Measurements from ENCODE around the gene MYO16.

The MYO16 gene

DNA sequence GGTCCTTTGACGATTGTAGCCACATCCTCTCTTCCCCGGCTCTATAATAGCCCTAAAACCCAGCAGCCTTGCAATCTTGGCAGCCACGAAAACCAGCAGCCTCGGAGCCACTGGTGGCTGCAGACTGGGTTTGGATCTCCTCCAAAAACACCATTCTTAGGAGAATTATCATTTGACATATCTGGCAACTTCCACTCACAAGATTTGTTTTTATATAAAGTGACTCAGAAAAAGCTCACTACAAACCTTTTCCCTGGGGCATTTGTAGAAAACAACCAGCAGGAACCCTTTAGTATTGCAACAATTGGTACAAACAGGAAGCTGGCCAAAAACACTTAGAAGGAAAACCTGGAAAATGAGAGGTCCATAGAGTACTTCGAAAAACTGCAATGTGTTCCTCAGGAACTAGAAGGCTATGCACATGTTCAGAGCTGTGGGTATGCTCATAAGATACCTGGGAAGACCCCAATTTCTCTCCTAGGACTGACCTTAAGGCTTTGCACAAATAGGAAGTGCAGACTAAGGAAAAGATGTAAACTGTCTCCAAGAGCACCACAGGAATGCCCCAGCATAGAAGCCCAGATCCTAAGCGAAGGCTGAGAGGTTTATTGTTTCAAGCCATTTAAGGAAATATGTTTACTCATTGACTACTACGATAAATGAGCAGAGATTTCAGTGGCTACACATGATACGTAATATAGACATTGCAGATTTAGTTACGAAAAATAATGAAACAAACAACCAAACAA, 71.2 kb downstream of the MYO16 start:
- ATAC-seq (ENCODE audit: low read depth) (peak; percentile 40; the same call in 2 of the 3 replicates), DNase-seq (ENCODE audit: low spot score) (no peak)
- Histone ChIP-seq H3K9me3 (ENCODE audit: severe bottlenecking) (no peaks in the 10 kb centered on the region), H3K27ac (ENCODE audit: poor library complexity, severe bottlenecking) (no peak overlapping the region), H3K4me3 (ENCODE audit: severe bottlenecking) (no peak overlapping the region), H3K36me3 (ENCODE audit: low read depth) (no peaks in the 10 kb centered on the region), H3K27me3 (ENCODE audit: insufficient read depth, poor library complexity, severe bottlenecking) (peaks cover 7% of the 10 kb centered on the region), H3K4me1 (ENCODE audit: insufficient read depth, poor library complexity, severe bottlenecking) (no peaks in the 10 kb centered on the region)
- TF ChIP-seq, protein P1, sequence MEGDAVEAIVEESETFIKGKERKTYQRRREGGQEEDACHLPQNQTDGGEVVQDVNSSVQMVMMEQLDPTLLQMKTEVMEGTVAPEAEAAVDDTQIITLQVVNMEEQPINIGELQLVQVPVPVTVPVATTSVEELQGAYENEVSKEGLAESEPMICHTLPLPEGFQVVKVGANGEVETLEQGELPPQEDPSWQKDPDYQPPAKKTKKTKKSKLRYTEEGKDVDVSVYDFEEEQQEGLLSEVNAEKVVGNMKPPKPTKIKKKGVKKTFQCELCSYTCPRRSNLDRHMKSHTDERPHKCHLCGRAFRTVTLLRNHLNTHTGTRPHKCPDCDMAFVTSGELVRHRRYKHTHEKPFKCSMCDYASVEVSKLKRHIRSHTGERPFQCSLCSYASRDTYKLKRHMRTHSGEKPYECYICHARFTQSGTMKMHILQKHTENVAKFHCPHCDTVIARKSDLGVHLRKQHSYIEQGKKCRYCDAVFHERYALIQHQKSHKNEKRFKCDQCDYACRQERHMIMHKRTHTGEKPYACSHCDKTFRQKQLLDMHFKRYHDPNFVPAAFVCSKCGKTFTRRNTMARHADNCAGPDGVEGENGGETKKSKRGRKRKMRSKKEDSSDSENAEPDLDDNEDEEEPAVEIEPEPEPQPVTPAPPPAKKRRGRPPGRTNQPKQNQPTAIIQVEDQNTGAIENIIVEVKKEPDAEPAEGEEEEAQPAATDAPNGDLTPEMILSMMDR (IDR thresholded peaks at IDR 0.05; ENCODE audit: poor library complexity, severe bottlenecking), result no peak

DNA sequence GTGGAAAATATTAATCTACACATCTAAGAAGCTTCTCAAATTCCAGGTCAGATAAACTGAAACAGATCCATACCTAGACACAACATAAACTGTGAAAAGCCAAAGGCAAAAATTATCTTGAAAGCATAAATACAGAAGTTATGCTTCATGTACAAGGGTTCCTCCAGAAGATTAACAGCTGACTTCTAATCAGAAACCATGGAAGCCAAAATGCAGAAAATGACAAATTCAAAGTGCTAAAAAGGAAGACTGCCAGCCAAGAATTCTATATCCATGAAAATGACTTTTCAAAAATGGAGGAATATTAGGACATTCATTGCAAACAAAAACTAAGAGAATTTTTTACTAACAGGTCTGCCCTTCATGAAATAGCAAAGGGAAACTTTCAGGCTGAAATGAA, 72.8 kb downstream of the MYO16 start:
- peaks cover 5% of the 10 kb centered on the region for H3K27me3 ChIP-seq (ENCODE audit: insufficient read depth, poor library complexity, severe bottlenecking)
- no peaks in the 10 kb centered on the region for H3K36me3 ChIP-seq (ENCODE audit: low read depth)
- TF ChIP-seq, protein P1 (IDR thresholded peaks at IDR 0.05; ENCODE audit: poor library complexity, severe bottlenecking), result no peak
- H3K4me3 ChIP-seq (ENCODE audit: severe bottlenecking), result no peak overlapping the region
- no peaks in the 10 kb centered on the region for H3K4me1 ChIP-seq (ENCODE audit: insufficient read depth, poor library complexity, severe bottlenecking)
- DNase-seq (ENCODE audit: low spot score), result no peak
- H3K27ac ChIP-seq (ENCODE audit: poor library complexity, severe bottlenecking), result no peak overlapping the region
- ATAC-seq (ENCODE audit: low read depth), result no peak
- H3K9me3 ChIP-seq (ENCODE audit: severe bottlenecking), result no peaks in the 10 kb centered on the region

DNA sequence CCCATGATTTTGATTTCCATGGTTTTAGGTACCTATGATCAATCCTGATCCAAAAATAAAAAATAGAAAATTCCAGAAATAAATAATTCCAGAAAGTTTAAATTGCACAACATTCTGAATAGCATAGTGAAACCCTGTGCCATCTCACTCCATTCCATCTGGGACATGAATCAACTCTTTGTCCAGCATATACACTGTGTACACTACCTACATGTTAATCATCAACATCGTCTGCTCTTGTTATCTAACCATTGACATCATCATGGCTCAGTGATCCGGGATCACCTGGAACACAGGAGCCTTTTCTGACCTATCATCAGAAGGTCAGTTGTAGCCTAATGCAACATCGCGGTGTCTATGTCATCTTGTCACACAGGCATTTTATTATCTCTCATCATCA, 75.6 kb downstream of the MYO16 start:
- Histone ChIP-seq H3K36me3 (ENCODE audit: low read depth) (no peaks in the 10 kb centered on the region), H3K9me3 (ENCODE audit: severe bottlenecking) (no peaks in the 10 kb centered on the region), H3K27ac (ENCODE audit: poor library complexity, severe bottlenecking) (no peak overlapping the region), H3K4me1 (ENCODE audit: insufficient read depth, poor library complexity, severe bottlenecking) (no peaks in the 10 kb centered on the region), H3K27me3 (ENCODE audit: insufficient read depth, poor library complexity, severe bottlenecking) (peaks cover 14% of the 10 kb centered on the region), H3K4me3 (ENCODE audit: severe bottlenecking) (no peak overlapping the region)
- ATAC-seq (ENCODE audit: low read depth) (no peak), DNase-seq (ENCODE audit: low spot score) (no peak)
- TF ChIP-seq, protein P1 (IDR thresholded peaks at IDR 0.05; ENCODE audit: poor library complexity, severe bottlenecking), result no peak

DNA sequence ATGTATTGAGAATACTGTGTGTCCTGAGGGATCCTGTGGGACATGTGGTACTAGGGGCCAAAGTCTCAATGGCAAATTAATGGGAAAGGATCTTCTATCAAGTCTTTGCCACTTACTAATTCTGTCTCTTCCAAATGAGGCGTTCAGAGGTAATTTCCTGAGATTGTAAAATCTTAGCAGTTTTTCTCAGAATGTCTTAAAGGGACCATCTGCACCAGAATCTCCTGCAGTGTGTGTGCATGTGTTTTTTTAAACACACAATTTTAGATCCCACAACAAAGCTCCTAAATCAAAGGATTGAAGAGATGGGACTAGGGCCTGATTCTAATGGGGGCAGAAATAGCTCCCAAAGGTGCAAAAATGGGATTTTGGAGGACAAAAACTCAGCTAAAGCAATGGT, 78.2 kb downstream of the MYO16 start:
- ATAC-seq (ENCODE audit: low read depth), result no peak
- no peaks in the 10 kb centered on the region for H3K4me1 ChIP-seq (ENCODE audit: insufficient read depth, poor library complexity, severe bottlenecking)
- H3K27ac ChIP-seq (ENCODE audit: poor library complexity, severe bottlenecking), result no peak overlapping the region
- TF ChIP-seq, protein P1 (IDR thresholded peaks at IDR 0.05; ENCODE audit: poor library complexity, severe bottlenecking), result no peak
- H3K9me3 ChIP-seq (ENCODE audit: severe bottlenecking), result no peaks in the 10 kb centered on the region
- no peak overlapping the region for H3K4me3 ChIP-seq (ENCODE audit: severe bottlenecking)
- peaks cover 21% of the 10 kb centered on the region for H3K27me3 ChIP-seq (ENCODE audit: insufficient read depth, poor library complexity, severe bottlenecking)
- no peak for DNase-seq (ENCODE audit: low spot score)
- H3K36me3 ChIP-seq (ENCODE audit: low read depth), result no peaks in the 10 kb centered on the region

DNA sequence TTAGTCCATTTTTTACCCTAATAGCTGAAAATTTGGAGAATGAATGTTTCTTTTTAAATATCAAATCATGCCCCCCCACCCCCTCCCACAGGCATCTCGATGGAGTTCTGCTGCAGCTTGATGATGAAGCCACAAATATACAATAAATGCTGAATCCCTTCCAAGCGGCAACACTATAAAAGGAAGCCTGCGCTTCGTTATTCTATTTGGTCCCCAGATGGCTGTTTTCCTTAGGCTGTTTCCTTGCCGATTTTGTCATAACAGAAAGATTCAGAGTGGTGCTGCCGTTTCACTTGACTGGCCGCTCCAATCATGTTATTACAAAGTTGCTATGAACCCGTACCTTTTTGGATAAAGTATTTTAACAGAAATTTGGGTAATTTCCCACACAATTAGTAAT, 79.5 kb downstream of the MYO16 start:
- no peak overlapping the region for H3K4me3 ChIP-seq (ENCODE audit: severe bottlenecking)
- H3K27ac ChIP-seq (ENCODE audit: poor library complexity, severe bottlenecking), result no peak overlapping the region
- peaks cover 32% of the 10 kb centered on the region for H3K27me3 ChIP-seq (ENCODE audit: insufficient read depth, poor library complexity, severe bottlenecking)
- no peak for ATAC-seq (ENCODE audit: low read depth)
- H3K36me3 ChIP-seq (ENCODE audit: low read depth), result no peaks in the 10 kb centered on the region
- no peaks in the 10 kb centered on the region for H3K4me1 ChIP-seq (ENCODE audit: insufficient read depth, poor library complexity, severe bottlenecking)
- no peak for DNase-seq (ENCODE audit: low spot score)
- no peaks in the 10 kb centered on the region for H3K9me3 ChIP-seq (ENCODE audit: severe bottlenecking)
- TF ChIP-seq, protein P1 (IDR thresholded peaks at IDR 0.05; ENCODE audit: poor library complexity, severe bottlenecking), result no peak
